PFSK-1 (cell line): ENCODE measurements around the gene NRSN1.

Experiments used
- POLR2AphosphoS5 ChIP-seq: IDR thresholded peaks from 2 replicates; pipeline ENCODE4 v1.6.1; 2012; ENCODE audit warnings: low read depth, mild to moderate bottlenecking, control low read depth, low read length, moderate library complexity
- REST ChIP-seq, 2 experiments: IDR thresholded peaks; 2 replicates each; pipeline versions ENCODE4 v1.6.1 to v1.8.0; 2011 to 2012; ENCODE audit warnings: low read depth in 2 of 2, low read length in 2 of 2, control low read depth in 1 of 2, inconsistent platforms in 1 of 2, mild to moderate bottlenecking in 1 of 2, moderate library complexity in 1 of 2; ENCODE audit not compliant: insufficient read depth in 1 of 2
- TAF1 ChIP-seq: IDR thresholded peaks from 2 replicates; pipeline ENCODE4 v1.6.1; 2012; ENCODE audit warnings: low read length, control low read depth, borderline replicate concordance; ENCODE audit not compliant: insufficient read depth

GRCh38 chr6:24187965-24188577 lies 62.1 kb downstream of the NRSN1 start:
- no peak for TF ChIP-seq POLR2AphosphoS5
- TF ChIP-seq TAF1 = no peak
- TF ChIP-seq REST (IDR thresholded peaks at IDR 0.05; ENCODE audit: insufficient read depth in 1 of 2, low read depth in 2 of 2, low read length in 2 of 2) = no peak
